UCSD-AML1 (cell line): ENCODE results near the gene ANKRD2.
"Not testable (repeated sequence)": the region's sequence is repeated elsewhere in the genome, so short reads cannot be mapped to it uniquely, and the experiment has no call there.

Source experiments
- DNase-seq: peaks from one replicate; lab custom pipeline; 2025; ENCODE audit not compliant: unreplicated experiment; lab: John Stamatoyannopoulos, UW

Gene ANKRD2, protein sequence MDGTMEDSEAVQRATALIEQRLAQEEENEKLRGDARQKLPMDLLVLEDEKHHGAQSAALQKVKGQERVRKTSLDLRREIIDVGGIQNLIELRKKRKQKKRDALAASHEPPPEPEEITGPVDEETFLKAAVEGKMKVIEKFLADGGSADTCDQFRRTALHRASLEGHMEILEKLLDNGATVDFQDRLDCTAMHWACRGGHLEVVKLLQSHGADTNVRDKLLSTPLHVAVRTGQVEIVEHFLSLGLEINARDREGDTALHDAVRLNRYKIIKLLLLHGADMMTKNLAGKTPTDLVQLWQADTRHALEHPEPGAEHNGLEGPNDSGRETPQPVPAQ

DNA sequence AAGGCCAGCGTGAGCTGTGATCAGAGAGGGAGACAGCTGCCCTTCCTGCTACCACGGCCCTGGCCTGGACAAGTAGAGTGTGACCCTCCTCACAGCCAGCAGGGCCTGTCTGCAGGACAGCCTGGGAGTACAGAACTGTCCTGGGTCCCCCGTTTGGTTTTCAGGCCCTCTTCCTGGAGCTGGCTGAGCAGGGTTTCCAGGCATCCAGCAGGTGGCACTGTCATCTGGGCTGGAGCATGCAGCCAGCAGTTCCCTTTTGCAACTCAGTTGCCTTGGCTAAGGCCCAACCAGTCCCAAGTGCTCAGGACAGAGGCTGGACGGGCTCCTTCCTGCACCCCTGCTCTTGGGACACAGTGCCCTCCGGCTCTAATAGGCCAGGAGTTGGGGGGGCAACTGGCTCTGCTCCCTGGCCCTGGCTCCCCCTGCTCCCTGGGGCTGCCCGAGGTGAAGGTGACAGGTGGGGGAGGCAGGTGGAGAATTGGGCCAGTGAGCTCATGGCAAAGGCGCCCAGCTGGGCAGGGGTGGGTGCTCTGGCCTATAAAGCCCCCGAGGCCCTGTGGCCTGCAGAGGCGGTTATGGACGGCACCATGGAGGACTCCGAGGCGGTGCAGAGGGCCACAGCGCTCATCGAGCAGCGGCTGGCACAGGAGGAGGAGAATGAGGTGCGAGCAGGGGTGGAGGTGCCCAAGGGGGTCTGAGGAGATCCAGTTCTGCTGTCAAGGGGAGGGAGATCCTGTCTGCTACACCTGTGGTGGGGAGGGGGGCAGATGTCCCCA, at the start of gene ANKRD2:
ANKRD2 (plus strand) TSS at position 566 of the 776 bp plus-strand sequence; CDS start at position 576, 10 bp downstream.
- DNase-seq: peak; percentile 62

DNA sequence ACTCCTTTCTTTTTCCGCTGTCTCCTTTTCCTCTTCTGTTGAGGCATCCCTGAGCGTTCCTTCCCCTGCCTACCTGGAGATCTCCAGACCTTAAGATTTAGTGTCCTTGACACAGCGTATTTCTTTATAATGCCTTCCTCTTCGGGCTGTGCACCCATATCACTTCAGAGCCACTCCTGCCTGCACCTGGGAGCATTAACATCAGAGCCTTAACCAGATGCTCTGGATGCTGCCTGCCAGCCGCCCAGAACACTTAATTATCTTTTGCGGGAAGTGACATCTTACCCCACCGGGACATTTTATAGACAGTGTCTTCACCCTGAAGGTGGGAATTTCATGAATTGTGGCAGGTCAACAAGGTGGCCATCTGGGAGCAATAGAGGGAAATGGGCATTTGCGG, 49.6 kb upstream of the ANKRD2 start:
- no peak for DNase-seq

DNA sequence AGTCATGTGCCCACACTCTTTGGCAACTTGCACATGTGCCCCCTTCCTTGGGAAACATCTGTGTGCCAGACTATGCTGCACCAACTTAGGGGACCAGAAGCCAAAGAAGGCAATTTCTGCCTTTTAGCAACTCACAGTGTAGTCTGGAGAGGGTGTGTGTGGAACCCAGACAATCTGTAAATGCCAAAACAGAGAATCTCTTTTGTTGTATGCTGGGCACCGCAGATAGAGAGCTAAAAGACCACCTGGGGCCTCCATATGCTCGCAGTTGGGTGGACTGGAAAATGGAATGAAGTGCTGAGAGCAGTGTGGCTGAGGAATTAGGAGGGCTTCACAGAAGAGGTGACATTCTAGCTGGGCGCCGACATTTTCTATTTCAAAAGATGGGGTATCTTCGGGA, 47.5 kb upstream of the ANKRD2 start:
- DNase-seq: no peak

DNA sequence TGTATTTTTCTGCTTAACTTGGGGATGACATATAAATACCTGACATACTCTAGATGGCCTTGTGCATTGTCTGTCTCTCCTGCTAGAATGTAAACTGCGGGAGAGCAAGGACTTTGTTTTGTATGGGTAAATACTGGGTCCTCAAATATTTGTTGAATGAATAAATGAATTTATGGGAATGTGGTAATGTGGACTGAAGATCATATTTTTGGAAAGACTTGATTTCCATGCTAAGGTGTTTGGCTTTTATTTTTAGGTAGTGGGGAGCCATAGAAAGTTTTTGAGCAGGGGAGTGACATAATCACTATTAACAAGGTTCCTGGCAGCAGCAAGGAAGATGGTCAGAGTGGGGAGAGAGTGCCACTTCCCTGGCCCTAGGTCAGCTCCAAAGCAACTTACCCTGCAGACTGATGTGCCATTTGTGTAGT, 46.9 kb upstream of the ANKRD2 start:
- DNase-seq: no peak

DNA sequence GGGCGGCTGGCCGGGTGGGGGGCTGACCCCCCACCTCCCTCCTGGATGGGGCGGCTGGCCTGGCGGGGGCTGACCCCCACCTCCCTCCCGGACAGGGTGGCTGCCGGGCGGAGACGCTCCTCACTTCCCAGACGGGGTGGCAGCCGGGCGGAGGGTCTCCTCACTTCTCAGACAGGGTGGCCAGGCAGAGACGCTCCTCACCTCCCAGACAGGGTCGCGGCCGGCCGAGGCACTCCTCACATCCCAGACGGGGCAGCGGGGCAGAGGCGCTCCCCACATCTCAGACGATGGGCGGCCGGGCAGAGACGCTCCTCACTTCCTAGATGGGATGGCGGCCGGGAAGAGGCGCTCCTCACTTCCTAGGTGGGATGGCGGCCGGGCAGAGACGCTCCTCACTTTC, 43.7 kb upstream of the ANKRD2 start:
- DNase-seq: not testable (repeated sequence)

DNA sequence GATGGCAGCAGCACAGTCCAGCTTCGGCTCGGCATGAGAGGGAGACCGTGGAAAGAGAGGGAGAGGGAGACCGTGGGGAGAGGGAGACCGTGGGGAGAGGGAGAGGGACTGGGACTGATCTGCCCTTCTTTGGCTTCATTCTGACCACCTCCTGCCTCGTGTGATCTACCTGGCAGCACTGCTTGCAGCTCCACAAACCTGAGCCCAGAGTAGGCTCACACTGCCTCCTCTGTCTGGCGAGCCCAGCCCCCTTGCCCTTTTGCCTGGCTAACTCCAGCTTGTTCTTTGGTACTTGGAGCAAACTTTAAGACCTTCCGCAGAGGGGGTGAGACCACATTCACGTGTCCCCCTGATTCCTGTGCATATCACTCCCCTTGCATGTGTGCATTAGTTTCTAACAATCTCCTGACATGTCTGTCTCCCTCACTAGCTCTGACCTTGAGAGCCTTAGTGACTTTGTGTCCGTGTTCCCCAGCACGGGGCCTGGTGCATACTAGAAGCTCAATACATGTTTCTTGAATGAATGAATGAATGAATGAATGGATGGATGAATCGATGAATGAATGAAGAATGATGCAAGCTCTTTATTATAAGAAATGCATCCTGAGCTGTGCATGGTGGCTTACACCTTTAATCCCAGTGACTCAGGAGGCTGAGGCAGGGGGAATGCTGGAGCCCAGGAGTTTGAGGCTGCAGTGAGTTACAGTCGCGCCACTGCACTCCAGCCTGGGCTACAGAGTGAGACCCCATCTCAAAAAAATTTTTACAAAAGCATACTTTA, 42.7 kb upstream of the ANKRD2 start:
- DNase-seq: no peak

DNA sequence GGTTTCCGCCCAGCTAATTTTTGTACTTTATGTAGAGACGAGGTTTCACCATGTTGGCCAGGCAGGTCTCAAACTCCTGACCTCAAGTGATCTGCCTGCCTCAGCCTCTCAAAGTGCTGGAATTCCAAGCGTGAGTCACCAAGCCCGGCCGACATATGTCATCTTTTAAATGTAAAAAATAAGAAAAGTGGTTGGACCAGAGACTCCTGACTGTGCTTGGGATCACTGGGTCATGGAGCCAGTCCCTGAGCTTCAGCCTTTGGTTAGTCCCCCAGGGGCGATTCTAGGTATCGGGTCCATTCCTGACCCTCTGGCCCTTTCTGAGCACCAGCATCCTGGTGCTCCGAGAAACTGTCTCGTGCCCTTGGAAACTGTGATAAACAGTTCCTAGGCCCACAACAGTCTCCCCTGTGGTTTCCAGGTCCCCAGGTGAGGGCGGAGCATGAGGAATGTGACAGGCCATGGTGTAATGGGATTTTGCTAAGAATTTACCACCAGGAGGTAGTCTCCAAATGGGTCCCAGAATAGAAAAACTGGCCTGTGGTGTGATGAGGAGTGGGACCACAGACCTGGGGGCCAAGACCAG, 41.1 kb upstream of the ANKRD2 start:
- no peak for DNase-seq

DNA sequence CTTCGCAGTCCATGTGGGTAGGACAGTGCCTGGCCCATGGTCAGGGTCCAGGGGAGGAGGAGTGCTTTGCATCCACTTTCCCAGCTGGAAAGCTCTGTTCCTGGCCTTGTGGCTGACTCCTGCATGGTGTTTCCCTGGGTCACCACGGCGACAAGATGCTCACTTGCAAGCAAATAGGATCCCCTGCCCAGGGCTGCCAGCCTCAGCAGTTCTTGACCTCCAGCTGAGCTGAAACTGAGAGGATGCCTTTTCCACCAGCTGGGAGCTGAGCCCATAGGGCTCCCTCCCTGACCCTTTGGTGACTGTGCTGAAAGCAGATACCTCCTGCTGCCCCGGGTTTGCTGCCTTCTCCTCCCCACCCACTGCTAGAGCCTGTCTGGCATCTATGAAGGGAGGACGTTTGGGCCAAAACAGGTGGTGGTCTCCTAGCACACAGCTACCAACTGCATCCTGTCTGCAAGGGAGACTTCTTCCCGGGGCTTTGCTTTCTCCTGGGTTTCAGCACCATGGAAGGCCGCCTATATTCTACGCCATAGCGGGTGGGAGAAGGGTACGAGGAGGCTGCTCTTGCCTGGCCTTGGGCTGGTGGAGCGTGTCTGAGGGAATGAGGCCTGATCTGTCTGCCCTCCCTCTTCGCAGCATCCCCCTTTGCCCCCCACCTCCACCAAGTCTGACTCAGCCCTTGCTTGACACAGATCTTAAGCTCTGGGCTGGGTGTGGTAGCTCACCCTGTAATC, 39.5 kb upstream of the ANKRD2 start:
- no peak for DNase-seq

DNA sequence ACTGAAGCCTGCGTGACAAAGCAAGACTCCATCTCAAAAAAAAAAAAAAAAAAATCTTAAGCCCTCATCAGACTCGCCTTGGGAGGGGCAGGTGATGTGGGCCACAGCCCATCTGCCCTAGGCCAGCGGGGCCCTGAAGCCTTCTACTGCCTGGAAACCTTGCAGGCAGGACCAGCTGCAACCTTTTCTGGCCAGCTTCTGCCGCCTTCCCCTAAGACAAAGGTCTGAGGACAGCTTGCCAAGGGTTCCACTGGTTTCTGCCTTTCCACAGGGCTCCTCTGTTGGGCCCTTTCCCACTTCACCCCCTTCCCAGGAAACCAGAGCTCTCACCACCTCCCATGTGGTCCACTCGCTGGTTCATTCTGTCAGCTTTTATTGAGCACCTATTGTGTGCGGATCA, 38.7 kb upstream of the ANKRD2 start:
- no peak for DNase-seq

DNA sequence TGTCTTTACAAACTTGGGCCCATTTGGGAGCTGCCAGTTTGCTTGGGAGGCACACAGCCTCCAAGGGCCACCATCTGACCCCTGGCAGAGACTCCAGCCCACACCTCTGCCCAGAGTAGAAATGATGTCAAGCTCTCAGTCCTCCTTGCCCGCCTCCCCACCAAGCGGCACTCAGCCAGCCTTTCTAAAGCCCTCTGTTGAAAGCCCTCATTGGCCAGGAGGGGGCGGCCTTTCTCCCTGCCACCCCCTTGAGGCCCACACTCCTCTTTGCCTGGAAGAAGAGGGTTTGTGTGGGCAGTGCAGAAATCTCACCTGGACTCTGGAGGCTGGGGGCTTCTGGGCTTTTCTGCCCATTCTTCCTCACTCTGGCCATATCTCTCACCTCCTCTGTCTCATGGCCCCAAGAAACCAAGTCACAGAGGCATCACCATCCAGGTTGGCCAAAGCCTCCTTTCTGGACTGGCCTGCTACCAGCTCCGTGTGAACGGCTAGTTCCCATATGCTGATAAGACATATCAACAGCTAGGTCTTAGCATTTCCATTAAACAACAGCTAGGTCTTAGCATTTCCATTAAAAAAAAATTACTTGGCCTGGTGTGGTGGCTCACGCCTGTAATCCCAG, 37.7 kb upstream of the ANKRD2 start:
- peak; percentile 64 for DNase-seq

DNA sequence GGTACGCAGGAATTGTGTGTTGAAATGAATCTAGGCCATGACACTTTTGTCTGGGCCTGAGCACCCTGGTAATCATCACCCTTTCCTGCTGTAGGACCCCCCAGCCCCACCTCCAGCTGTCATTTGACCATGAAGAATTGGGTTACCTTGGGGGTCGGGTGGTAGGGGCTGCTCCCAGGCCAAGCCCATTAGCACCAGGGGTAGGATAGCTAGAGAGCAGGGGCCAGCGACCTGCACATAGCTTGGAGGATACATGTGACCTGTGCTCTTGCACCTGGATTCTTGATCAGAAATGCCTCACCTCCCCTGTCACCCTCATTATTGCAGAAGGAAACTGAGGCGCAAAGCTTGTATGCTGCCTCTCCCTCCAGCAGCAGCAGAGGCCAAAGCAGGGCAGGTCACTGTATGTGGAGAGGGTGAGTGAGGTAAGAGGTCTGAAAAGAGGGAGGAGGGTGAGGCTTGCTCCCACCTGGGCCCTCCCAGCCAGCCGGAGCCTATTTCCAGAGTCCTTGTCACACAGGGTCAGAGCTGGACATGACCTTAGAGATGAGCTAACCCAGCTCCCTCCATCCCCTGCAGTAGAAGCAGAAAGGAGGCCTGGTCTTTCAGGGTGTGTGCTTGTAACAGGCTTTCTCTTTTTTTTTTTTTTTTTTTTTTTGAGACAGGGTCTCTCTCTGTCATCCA, 35.3 kb upstream of the ANKRD2 start:
- no peak for DNase-seq

DNA sequence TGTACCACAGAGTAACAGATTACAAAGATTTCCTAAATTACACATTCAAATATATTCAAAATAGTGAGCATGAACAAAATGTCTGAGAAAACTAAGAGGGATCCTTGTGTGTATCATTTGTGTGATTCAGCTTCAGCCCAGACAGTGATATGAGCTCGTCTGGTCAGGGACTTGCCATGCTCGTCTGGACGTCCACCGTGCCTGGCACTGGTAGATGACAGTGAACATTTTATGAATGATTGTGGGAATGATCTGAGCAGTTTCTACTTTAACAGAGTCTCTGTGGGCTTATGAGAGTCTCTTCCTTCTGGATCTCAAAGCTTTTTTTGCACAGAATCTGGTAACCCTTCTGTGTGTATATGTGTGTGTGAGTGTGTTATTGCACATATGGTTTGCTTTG, 34.2 kb upstream of the ANKRD2 start:
- DNase-seq: no peak

DNA sequence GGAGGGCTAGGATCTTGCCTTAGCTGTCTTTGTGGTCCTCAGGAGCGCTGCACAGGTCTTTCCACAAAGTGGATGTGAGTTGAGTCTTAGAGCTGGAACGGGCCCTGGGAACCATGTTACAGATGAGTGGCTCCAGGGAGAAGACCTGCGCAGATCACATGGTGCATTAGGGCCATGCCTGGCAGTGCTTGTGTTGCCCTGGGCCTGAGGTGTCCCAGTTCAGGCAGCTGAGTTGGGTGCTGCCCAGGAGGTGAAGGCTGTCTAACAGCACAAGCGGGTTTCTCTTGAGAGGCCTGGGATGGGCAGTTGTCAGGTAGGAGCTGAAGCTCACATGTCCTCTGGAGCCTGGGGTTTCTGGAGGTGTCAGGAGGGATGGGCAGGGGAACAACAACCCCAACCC, 33.7 kb upstream of the ANKRD2 start:
- no peak for DNase-seq

DNA sequence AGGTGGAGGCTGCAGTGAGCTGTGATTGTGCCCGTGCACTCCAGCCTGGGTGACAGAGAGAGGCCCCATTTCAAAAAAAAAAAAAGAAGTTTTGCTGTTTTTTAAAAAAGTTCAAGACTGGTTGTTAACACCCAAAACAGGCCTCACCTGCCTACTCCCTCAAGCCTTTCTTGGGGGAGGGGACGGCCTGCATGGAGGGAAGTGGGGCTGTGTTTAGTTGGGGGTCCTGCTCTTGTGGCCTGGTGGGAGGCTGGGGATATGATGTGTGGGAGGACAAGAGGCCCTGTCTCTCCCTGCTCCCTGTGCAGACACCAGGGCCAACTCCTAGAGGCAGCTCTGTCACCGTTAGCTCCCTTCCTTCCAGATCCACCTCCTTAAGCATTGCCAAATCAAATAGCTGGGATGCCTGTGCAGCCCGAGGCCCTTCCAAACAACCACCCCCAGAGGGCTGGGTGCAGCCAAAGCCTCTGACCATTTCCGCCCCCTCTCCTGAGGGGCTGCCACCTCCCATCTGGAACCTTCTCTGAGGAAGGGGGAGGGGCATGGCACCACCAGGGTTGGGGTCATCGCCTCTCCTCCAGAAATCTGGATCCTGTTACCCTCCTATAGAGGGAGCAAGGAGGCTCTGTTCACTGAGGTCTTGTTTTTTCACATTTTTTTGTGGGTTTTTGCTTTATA, 32.9 kb upstream of the ANKRD2 start:
- DNase-seq: no peak

DNA sequence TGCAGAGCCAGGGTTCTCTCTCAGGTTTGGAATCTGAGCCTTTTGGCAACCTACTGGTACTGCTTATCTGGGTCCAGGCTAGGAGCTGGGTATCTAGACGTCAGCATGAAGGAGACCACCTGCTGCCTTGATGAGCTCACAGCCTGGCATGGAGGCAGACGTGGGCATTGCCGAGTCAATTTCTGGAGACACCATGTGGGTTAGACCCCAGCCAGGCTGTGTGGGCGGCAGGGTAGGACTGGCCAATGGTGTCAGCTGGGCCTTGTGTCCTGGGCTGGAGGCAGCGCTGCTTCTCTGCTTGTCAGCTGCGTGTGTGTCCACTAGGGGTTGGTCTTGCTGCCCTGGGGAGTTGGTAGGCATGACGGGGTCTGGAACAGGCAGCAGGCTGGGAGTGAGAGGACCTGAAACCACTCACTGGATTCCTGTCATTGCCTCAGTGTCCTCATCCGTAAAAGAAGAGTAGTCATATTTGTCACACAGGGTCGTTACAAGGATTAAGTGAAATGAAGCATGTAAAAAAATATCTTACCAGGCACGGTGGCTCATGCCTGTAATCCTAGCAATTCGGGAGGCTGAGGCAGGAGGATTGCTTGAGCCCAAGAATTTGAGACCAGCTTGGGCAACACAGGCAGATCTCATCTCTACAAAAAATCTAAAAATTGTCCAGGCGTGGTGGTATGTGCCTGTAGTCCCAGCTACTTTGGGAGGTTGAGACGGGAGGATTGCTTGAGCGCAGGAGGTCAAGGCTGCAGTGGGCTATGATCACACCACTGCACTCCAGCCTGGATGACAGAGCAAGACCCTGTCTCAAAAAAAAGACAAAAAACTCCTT, 31.7 kb upstream of the ANKRD2 start:
- no peak for DNase-seq

DNA sequence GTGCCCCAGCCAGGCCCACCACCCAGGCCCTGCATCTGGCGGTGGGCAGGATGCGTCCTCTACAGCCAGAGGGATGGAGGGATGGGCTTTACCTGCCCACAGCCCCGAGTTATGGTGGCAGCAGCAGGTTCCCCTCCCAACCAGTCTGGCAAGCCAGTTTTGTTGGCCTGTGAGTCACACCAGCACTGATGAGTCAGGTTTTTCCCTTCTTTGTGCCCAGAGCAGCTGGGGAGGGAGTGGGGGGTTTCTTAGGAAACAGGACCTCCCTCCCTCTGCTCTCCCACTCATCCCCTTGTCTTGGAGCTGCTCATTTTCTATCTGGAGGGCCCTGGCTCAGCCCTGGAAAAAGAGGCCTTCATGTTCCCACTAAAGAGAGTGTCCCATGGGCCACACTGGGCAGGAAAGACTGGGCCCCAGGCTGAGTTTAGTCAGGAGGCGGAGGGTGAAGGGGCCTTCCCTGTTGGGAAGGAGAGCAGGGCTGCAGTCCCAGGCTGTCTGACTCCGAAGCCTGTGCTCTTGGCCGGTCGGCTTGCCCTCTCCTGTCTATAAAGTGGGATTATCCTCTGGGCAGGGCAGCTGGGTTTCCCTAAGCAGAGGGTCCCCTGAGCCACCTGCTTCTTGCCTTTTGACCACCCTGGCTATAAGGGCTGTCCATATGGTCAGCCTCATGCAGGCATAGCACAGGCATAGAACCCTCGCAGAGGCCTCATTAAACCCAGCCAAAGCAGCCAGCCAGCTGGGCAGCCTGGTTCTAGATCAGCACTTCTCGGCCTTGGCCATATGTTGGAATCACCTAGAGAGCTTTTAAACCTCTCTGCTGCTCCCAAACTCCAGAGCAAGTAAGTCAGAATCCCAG, 30.2 kb upstream of the ANKRD2 start:
- DNase-seq: peak; percentile 60

DNA sequence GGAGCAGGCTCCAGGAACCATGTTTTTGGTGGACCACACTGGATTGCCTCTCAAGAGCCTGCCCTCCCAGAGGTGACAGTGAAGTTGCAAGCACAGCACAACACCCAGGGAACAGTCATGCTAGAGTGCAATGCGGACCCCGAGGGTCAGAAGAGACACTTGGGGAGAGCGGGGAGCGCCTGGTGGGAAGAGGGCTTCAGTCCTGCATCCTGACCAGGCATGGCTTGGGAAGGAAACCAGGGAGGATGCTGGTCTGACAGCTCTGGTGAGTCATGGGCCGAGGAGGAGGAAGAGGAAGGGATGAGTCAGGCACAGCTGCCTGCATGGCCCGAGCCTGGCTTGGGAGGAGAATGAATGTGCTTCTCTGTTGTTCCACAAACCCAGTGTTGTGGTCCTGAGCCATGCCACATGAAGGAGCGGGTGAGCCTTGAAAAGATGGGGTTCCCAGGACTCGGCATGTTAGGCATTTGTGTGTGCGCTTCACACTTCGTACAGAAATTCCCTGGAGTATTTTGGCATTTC, 29.5 kb upstream of the ANKRD2 start:
- DNase-seq: peak; percentile 85
